ENCODE measurements around the gene ATP13A2.

The ATP13A2 gene

DNA sequence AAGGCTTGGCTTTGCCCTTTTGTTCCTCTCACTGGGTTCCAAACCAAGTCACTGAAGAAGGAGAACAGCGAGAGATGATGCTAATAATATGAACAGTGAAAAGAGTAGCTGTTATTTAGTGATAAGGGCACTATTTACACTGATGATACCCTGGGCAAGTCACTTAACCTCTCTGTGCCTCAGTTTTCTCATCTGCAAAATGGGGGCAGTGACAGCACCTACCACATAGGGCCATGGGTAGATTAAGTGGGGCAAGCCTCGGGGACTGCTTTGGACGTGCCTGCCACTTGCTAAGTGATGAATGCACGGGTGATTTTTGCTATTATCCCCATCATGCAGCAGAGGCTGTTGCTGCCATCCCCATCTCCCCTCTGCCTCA is 9.2 kb downstream of the ATP13A2 start:
- no peak for DNase-seq

GRCh38 chr1:17001760-17002523 is 9.8 kb downstream of the ATP13A2 start:
- no peak for DNase-seq

DNA sequence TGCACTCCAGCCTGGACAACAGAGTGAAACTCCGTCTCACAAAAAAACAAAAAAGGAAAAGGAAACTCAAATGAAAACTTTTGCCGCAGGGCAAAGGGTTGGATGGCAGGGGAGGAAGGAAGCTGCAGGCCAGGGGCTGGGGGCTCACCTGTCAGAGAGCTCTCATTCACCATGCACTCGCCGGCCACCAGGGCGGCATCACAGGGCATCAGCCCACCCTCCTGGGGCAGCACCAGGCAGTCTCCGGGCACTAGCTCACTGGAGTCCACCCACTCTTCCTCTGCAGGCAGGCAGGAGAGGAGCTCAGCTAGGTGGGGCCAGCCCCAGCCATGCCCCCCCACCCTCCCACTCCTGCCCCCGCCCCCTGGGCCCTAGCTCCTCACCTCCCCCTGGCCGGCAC is 11.9 kb downstream of the ATP13A2 start:
- no peak for DNase-seq

DNA sequence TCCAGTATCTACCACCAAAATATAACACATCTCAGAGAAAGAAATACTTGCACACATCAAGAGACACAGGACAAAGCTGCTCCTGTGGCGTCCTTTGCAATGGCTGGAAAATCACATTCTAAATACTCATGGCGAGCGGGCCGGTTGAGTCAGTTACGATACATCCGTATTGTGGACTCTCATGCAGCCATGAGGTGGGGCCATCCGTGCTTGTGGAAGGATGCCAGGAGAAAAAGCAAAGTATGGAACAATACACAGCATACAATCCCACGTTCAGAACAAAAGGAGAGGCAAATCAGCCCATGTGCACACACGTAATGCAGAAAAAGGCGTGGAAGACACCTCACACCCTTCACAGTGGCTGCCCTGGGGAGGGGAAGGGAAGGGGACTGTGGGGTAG is 13.1 kb downstream of the ATP13A2 start:
- no peak for DNase-seq

- DNase-seq: no peak
Observed at GRCh38 chr1:16996845-16997244, 14.9 kb downstream of the ATP13A2 start.

GRCh38 chr1:16993521-16994038 is 18.1 kb downstream of the ATP13A2 start:
- DNase-seq: no peak

- no peak for DNase-seq
Observed at GRCh38 chr1:16992675-16993074, 19.1 kb downstream of the ATP13A2 start.

GRCh38 chr1:16992102-16992501 is 19.6 kb downstream of the ATP13A2 start:
- no peak for DNase-seq

- no peak for DNase-seq
Observed at GRCh38 chr1:16991571-16991970, 20.2 kb downstream of the ATP13A2 start.

DNA sequence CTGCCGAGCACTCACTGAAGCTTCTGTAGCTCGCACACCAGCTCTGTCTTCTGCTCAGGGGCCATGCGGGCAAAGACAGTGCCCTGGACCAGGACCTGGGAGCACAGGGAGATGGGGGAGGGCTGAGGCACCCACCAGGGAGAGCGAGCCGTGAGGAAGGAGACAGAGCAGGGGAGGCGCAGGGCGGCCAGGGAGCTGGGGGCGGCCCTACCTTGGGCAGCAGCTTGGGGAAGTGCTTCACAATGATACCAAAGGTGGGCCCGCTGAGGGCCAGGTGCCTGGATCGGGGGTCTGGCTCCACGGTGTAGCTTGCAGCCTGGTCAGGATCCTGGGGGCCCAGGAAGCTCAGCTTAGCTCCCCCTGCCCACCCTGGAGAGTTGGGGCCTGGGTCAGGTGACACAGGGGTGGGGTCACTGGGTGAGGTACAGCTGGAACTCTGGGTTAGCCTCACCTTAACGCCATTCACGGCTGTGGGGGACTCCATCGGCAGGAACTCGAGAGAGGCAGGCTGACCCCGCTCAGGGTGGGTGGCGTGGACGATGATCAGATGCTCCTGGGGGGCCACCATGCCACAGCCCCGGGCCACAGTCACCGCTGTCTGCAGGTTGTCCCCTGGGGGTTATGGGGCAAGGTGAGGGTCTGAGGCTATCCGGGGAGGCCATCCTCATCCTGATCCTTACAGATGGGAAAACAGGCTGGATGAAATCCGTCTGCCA is 21.9 kb downstream of the ATP13A2 start:
- DNase-seq: no peak

DNA sequence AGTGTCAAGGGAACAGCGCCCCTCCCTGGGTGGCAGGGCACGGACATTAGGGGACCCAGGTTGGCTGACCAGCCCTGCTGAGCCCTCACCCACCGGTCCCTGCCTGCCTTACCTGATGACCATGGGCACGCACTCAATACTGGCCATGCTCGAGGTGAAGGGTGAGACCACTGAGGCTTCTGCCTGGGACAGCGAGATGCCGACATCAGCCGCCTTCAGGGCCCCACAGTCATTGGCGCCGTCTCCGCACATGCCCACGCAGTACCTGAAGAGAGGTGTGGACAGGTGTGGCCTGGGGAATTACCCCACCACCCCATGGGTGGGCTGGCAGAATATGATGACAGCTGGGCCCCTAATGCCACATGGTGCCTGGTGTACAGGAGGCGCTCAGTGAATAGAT is 23.5 kb downstream of the ATP13A2 start:
- no peak for DNase-seq

DNA sequence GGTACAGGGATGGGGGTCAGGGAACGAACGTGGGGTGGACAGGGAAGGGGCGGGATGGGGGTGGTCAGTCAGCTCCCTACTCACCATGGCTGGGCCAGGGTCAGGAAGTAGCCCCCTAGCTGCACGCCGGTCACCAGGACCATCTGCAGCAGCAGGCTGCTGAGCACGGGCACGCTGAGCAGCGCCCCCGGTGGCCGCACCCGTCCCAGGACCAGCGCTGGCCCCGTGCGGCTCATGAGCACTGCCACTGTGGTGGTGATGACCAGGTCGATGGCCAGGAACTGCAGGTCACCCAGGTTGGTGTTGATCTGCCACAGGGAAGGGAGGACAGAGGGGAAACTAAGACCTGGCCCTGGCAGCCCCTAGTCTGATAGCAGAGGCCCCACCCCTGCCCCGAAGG is 24.8 kb downstream of the ATP13A2 start:
- no peak for DNase-seq

DNA sequence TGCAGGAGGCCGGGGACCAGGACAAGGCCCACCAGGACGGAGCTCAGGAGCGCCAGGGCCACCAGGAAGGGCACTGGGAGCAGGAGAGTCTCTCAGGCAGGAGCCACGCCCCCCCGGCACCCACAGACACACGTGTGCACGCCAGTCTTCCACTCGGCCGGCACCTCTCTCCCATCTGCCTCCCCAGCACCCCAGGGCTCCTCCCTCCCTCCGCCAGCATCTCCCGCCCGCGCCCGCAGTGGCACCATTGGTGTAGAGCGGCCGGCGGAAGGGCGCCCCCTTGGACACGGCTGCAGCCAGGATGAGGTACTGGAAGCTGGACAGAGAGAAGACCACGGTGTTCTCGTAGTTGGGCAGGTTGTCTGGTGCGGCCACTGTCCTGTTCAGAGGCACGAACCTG is 25.2 kb downstream of the ATP13A2 start:
- DNase-seq: no peak

DNA sequence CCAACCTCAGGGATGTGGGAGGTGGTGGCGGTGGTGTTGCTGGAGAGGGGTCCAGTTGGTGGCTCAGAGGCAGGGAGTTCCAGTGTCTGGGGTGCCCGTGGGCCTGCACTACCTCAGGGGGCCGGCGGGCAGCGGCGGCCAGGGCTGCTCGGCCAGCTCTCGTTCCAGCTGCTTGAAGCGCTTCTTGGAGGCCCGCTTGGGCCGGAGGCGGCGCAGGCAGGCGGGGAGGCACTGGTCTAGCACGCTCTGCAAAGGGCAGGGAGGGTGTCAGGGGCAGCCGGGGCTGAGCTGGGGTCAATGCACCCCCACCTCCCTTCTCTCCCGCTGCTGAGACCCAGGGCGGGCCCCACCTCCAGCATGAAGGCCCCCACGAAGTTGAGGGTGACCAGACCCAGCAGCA is 25.6 kb downstream of the ATP13A2 start:
- DNase-seq: no peak

DNA sequence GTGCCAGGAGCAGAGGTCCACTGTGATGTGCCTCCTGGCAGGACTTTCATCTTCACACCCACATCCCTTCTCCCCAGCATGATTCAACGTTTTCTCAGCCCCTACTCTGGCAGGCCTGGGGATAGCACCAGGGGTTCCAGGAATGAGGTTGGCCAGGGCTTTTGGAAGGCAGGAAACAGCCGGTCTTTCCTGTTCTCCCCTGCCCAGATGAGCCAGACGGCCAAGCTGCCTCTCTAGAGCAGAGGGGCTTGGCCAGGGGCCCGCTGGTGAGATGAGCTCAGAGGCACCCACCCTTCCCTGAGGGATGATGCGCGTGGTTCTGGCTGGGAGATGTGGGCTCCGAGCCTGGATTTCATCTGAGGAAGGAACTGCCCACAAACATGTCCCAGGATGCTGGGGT is 27.0 kb downstream of the ATP13A2 start:
- no peak for DNase-seq

DNA sequence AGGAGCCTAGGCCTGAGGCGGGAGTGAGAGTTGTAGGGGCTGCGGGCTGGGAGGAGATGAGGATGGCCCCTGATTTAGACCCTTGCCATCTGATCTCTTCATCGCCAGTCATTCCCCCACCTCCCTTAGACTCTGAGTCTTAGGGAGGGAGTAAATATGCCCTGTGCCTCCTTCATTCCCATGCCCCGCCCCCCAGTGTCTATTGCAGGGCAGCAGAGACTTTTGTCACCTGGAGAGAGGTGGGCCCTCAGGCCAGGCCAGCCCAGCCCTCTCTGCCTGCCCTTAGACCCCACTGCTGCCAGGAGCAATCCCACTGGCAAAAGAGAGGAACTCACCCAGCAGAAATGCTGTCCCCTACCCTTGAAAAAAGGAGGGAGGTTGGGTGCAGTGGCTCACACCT is 28.1 kb downstream of the ATP13A2 start:
- no peak for DNase-seq

GRCh38 chr1:16982902-16983301 is 28.8 kb downstream of the ATP13A2 start:
- no peak for DNase-seq

DNA sequence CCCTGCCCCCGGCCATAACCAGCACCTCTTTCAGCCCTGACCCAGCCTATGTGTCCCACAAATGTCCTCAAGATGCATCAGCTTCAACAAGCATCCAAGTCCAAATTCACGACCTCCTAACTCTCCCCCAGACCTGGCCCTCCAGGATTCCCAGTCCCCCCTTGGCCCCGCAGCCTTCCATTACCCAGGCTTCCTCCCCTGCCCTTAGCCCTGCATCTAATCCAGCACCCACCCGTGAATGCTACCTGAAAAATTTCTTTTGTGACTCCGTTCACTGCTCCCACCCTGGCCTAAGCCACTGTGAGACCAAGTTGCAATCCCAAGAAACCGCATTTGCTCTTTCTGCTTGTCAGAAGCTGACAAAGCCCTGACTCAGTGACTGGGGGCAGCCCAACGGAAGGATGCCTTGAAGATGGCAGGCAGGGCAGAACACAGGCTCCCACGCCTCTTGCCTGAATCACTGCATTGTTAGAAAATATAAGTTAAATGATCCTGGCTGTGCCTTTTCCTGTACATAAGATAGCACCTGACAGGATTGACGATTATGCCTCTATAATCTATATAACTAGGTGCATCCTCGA is 30.4 kb downstream of the ATP13A2 start:
- DNase-seq: no peak

- no peak for DNase-seq
Observed at GRCh38 chr1:16980473-16981268, 31.1 kb downstream of the ATP13A2 start, which contains the start of gene MFAP2. MFAP2 (minus strand) TSS chr1:16980620; CDS start chr1:16978273, 2,347 bp downstream.

- no peak for DNase-seq
Observed at GRCh38 chr1:16979475-16980327, 32.0 kb downstream of the ATP13A2 start.

- DNase-seq: no peak
Observed at GRCh38 chr1:16978567-16979474, 32.9 kb downstream of the ATP13A2 start.
